ENCODE measurements around the gene TTLL11.

The TTLL11 gene

DNA sequence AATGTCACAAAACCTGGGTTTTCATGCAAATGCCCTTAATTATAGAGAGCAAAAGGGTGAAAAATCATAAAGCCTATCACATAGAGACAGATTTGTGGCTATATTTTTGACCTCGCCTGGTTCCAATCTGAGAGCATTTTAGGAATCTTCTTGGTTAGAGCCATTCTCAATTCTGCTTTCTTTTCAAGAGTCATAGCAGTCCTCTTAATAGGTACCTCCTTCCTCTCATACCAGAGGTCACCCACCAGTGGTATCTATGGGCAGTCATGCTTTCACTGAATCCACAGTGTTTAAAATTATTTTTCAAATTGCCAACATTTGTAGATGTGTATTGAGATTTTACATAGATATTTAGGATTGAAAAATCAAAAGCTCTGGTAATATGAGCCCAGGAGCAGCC lies 226.2 kb downstream of the TTLL11 start:
- Histone ChIP-seq H3K4me1 (ENCODE audit: insufficient read depth, low read length, poor library complexity, severe bottlenecking) (peaks cover 7% of the 10 kb centered on the region), H3K79me2 (ENCODE audit: insufficient read depth, low read length) (no peaks in the 10 kb centered on the region), H3K9me3 (ENCODE audit: insufficient read depth, low read depth, low read length) (no peaks in the 10 kb centered on the region), H3K9me2 (replicated peaks; ENCODE audit: low read depth, low read length) (no peaks in the 10 kb centered on the region), H4K20me1 (ENCODE audit: insufficient read depth, low read length, poor library complexity, severe bottlenecking) (no peaks in the 10 kb centered on the region), H3K27me3 (ENCODE audit: insufficient read depth, low read length, poor library complexity, severe bottlenecking) (no peaks in the 10 kb centered on the region), H3F3A (ENCODE audit: low read depth) (no peaks in the 10 kb centered on the region), H3K4me3 (ENCODE audit: low read length, poor library complexity, severe bottlenecking) (no peak overlapping the region), H2AFZ (ENCODE audit: low read length) (no peak overlapping the region), H3K4me2 (ENCODE audit: low read depth, low read length, poor library complexity, severe bottlenecking) (no peak overlapping the region), H3K9ac (ENCODE audit: low read depth, low read length, poor library complexity, severe bottlenecking) (no peak overlapping the region), H3K36me3 (ENCODE audit: insufficient read depth, low read length) (peaks cover 26% of the 10 kb centered on the region)
- no peak for TF ChIP-seq EZH2phosphoT487 (IDR thresholded peaks at IDR 0.05; ENCODE audit: borderline replicate concordance)
- TF ChIP-seq, protein P1, sequence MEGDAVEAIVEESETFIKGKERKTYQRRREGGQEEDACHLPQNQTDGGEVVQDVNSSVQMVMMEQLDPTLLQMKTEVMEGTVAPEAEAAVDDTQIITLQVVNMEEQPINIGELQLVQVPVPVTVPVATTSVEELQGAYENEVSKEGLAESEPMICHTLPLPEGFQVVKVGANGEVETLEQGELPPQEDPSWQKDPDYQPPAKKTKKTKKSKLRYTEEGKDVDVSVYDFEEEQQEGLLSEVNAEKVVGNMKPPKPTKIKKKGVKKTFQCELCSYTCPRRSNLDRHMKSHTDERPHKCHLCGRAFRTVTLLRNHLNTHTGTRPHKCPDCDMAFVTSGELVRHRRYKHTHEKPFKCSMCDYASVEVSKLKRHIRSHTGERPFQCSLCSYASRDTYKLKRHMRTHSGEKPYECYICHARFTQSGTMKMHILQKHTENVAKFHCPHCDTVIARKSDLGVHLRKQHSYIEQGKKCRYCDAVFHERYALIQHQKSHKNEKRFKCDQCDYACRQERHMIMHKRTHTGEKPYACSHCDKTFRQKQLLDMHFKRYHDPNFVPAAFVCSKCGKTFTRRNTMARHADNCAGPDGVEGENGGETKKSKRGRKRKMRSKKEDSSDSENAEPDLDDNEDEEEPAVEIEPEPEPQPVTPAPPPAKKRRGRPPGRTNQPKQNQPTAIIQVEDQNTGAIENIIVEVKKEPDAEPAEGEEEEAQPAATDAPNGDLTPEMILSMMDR (conservative IDR thresholded peaks at IDR 0.05; ENCODE audit: low read length): no peak

DNA sequence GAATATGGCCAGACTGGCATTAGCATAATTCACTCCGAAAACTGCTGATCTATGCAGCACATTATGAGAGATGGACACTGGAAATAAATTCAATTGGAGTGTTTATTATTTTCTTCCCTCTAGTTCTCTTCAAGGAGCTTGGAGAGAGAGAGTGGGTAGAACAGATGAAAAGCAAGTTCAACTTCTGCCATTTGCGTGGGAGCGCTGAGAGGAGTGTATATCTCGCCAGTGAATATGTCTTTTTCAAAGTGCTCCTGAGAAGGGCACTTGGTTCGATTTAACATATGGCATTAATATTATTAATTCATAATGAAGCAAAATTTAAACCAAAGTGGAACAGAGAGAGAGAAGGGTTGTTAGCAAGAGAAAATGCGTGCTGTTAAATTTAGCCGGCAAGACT lies 227.2 kb downstream of the TTLL11 start:
- H3K4me1 ChIP-seq (ENCODE audit: insufficient read depth, low read length, poor library complexity, severe bottlenecking): peaks cover 7% of the 10 kb centered on the region
- no peak for TF ChIP-seq EZH2phosphoT487 (IDR thresholded peaks at IDR 0.05; ENCODE audit: borderline replicate concordance)
- TF ChIP-seq, protein P1 (conservative IDR thresholded peaks at IDR 0.05; ENCODE audit: low read length): no peak
- no peaks in the 10 kb centered on the region for H3K79me2 ChIP-seq (ENCODE audit: insufficient read depth, low read length)
- H3F3A ChIP-seq (ENCODE audit: low read depth): no peaks in the 10 kb centered on the region
- no peaks in the 10 kb centered on the region for H3K9me2 ChIP-seq (replicated peaks; ENCODE audit: low read depth, low read length)
- no peaks in the 10 kb centered on the region for H3K27me3 ChIP-seq (ENCODE audit: insufficient read depth, low read length, poor library complexity, severe bottlenecking)
- H3K36me3 ChIP-seq (ENCODE audit: insufficient read depth, low read length): peaks cover 26% of the 10 kb centered on the region
- H2AFZ ChIP-seq (ENCODE audit: low read length): no peak overlapping the region
- no peak overlapping the region for H3K9ac ChIP-seq (ENCODE audit: low read depth, low read length, poor library complexity, severe bottlenecking)
- no peaks in the 10 kb centered on the region for H4K20me1 ChIP-seq (ENCODE audit: insufficient read depth, low read length, poor library complexity, severe bottlenecking)
- H3K9me3 ChIP-seq (ENCODE audit: insufficient read depth, low read depth, low read length): no peaks in the 10 kb centered on the region
- H3K4me2 ChIP-seq (ENCODE audit: low read depth, low read length, poor library complexity, severe bottlenecking): no peak overlapping the region
- H3K4me3 ChIP-seq (ENCODE audit: low read length, poor library complexity, severe bottlenecking): no peak overlapping the region

DNA sequence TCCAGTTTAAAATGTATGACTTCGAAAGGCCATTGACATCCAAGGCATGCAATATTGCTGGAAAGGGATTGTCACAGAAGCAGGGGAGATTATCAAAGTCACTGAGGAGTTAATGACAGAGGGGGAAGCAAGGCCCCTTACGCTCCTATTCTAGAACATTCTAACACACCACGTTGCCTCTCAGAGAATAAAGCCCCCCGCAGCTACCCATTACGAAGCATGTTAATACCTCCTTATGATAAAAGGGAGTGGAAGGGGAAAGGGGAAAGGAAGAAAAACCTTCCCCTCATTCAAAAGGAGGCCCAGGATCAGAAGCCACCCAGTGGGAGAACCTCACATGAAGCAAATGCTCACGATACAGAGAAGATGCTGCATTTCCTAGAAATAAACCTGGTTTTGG lies 228.0 kb downstream of the TTLL11 start:
- H3K79me2 ChIP-seq (ENCODE audit: insufficient read depth, low read length): no peaks in the 10 kb centered on the region
- no peak overlapping the region for H2AFZ ChIP-seq (ENCODE audit: low read length)
- TF ChIP-seq, protein P1 (conservative IDR thresholded peaks at IDR 0.05; ENCODE audit: low read length): no peak
- TF ChIP-seq EZH2phosphoT487 (IDR thresholded peaks at IDR 0.05; ENCODE audit: borderline replicate concordance): no peak
- no peaks in the 10 kb centered on the region for H3K9me2 ChIP-seq (replicated peaks; ENCODE audit: low read depth, low read length)
- no peaks in the 10 kb centered on the region for H4K20me1 ChIP-seq (ENCODE audit: insufficient read depth, low read length, poor library complexity, severe bottlenecking)
- H3K9me3 ChIP-seq (ENCODE audit: insufficient read depth, low read depth, low read length): no peaks in the 10 kb centered on the region
- H3F3A ChIP-seq (ENCODE audit: low read depth): no peaks in the 10 kb centered on the region
- no peak overlapping the region for H3K4me2 ChIP-seq (ENCODE audit: low read depth, low read length, poor library complexity, severe bottlenecking)
- peaks cover 30% of the 10 kb centered on the region for H3K36me3 ChIP-seq (ENCODE audit: insufficient read depth, low read length)
- no peaks in the 10 kb centered on the region for H3K27me3 ChIP-seq (ENCODE audit: insufficient read depth, low read length, poor library complexity, severe bottlenecking)
- peaks cover 7% of the 10 kb centered on the region for H3K4me1 ChIP-seq (ENCODE audit: insufficient read depth, low read length, poor library complexity, severe bottlenecking)
- no peak overlapping the region for H3K9ac ChIP-seq (ENCODE audit: low read depth, low read length, poor library complexity, severe bottlenecking)
- H3K4me3 ChIP-seq (ENCODE audit: low read length, poor library complexity, severe bottlenecking): no peak overlapping the region

Measured in Loucy (cell line).